HEK293 (cell line): Measurements from ENCODE around the gene SSH3.

Experiments used
- PRDM1 ChIP-seq: fragments of 450-650 bp; formaldehyde crosslinking; IDR thresholded peaks from 2 replicates; pipeline ENCODE4; 2016; ENCODE audit warnings: missing biosample characterization, missing genetic modification characterization
- SETDB1 ChIP-seq: IDR thresholded peaks from one replicate; pipeline ENCODE4 v1.6.1; 2017; ENCODE audit warnings: mild to moderate bottlenecking, low read length, moderate library complexity, mixed read lengths; ENCODE audit not compliant: insufficient read length
- ZNF354C ChIP-seq: fragments of 450-650 bp; formaldehyde crosslinking; IDR thresholded peaks from 2 replicates; pipeline ENCODE4 v1.5.1; 2016; ENCODE audit warnings: missing biosample characterization, missing genetic modification characterization, low read depth, borderline replicate concordance
- ZNF660 ChIP-seq: fragments of 450-650 bp; IDR thresholded peaks from 2 replicates; pipeline ENCODE4 v1.5.1; 2018; ENCODE audit warnings: missing biosample characterization, mild to moderate bottlenecking, missing genetic modification characterization
- ZNF777 ChIP-seq: fragments of 450-650 bp; formaldehyde crosslinking; IDR thresholded peaks from 2 replicates; pipeline ENCODE4 v1.5.1; 2017; ENCODE audit warnings: missing biosample characterization, missing genetic modification characterization, borderline replicate concordance
- TF ChIP-seq, protein P1 (sequence below): fragments of 450-650 bp; formaldehyde crosslinking; IDR thresholded peaks from 2 replicates; pipeline ENCODE4 v1.5.1; 2016; ENCODE audit warnings: missing biosample characterization, missing genetic modification characterization
- TF ChIP-seq, protein P2 (sequence below): fragments of 450-650 bp; formaldehyde crosslinking; optimal IDR thresholded peaks from 2 replicates; pipeline ENCODE3; 2016; ENCODE audit warnings: missing biosample characterization, mild to moderate bottlenecking, missing genetic modification characterization

DNA sequence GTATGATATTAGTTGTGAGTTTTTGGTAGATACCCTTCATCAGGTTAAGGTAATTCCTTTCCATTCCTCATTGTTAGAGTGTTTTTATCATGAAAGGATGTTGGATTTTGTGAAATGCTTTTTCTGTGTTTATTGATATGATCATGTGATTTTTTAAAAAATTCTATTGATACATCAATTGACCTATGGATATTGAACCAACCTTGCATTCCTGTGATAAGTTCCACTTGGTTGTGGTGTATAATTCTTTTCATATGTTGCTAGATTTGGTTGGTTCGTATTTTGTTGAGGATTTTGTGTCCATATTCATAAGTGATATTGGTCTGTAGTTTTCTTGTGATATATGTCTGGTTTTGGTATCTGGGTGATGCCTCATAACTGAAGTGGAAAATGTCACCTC is 7.5 kb upstream of the SSH3 start:
- TF ChIP-seq, protein P1, sequence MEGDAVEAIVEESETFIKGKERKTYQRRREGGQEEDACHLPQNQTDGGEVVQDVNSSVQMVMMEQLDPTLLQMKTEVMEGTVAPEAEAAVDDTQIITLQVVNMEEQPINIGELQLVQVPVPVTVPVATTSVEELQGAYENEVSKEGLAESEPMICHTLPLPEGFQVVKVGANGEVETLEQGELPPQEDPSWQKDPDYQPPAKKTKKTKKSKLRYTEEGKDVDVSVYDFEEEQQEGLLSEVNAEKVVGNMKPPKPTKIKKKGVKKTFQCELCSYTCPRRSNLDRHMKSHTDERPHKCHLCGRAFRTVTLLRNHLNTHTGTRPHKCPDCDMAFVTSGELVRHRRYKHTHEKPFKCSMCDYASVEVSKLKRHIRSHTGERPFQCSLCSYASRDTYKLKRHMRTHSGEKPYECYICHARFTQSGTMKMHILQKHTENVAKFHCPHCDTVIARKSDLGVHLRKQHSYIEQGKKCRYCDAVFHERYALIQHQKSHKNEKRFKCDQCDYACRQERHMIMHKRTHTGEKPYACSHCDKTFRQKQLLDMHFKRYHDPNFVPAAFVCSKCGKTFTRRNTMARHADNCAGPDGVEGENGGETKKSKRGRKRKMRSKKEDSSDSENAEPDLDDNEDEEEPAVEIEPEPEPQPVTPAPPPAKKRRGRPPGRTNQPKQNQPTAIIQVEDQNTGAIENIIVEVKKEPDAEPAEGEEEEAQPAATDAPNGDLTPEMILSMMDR: no peak
- TF ChIP-seq ZNF354C (no peak), SETDB1 (peak; percentile 67), ZNF660 (tag by site-specific recombination) (no peak), PRDM1 (tag by site-specific recombination) (no peak), ZNF777 (tag by site-specific recombination) (no peak)
- TF ChIP-seq, protein P2, sequence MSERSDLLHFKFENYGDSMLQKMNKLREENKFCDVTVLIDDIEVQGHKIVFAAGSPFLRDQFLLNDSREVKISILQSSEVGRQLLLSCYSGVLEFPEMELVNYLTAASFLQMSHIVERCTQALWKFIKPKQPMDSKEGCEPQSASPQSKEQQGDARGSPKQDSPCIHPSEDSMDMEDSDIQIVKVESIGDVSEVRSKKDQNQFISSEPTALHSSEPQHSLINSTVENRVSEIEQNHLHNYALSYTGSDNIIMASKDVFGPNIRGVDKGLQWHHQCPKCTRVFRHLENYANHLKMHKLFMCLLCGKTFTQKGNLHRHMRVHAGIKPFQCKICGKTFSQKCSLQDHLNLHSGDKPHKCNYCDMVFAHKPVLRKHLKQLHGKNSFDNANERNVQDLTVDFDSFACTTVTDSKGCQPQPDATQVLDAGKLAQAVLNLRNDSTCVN (tag by site-specific recombination): no peak
